ENCODE data around the gene FKBP6.
"Not testable (repeated sequence)": the region's sequence is repeated elsewhere in the genome, so short reads cannot be mapped to it uniquely, and the experiment has no call there.

FKBP6 gene, protein sequence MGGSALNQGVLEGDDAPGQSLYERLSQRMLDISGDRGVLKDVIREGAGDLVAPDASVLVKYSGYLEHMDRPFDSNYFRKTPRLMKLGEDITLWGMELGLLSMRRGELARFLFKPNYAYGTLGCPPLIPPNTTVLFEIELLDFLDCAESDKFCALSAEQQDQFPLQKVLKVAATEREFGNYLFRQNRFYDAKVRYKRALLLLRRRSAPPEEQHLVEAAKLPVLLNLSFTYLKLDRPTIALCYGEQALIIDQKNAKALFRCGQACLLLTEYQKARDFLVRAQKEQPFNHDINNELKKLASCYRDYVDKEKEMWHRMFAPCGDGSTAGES

GRCh38 chr7:73327922-73328321, at the start of gene FKBP6, which contains the start of gene TRIM50:
Gene FKBP6, plus strand, starts transcription at chr7:73328161. Its CDS starts 268 bp downstream, at chr7:73328429.
Gene TRIM50, minus strand, starts transcription at chr7:73328082. Its CDS starts 3,295 bp downstream, at chr7:73324787.
- DNase-seq = not testable (repeated sequence)

GRCh38 chr7:73297235-73297634, 30.7 kb upstream of the FKBP6 start:
- DNase-seq = not testable (repeated sequence)

DNA sequence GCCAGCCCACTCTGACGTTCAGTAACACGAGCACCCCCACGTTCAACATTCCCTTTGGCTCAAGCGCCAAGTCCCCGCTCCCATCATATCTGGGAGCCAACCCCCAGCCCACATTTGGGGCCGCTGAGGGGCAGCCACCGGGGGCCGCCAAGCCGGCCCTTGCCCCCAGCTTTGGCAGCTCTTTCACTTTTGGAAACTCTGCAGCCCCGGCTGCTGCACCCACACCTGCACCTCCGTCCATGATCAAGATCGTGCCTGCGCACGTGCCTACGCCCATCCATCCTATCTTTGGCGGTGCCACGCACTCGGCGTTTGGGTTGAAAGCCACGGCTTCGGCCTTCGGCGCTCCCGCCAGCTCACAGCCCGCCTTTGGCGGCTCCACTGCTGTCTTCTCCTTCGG, 30.3 kb upstream of the FKBP6 start:
- DNase-seq = not testable (repeated sequence)

DNA sequence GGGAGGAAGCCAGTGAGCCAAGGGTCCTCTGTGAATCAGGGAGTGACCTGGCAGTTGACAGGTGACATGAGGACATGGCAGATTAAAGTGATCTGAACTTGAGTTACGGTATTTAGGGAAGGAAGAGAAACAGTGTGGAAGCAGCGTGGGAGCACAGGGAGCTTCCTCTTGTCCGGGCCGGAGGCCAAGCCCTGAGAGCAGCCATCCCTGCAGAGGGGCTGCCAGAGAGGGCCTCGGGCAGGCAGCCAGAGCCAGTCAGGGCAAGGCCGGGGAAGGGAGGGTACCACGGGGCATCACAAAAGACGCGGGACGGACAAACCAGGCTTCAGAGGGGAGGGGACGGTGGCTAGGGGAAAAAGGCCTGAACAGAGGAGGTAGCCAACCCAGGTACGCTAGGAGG, 28.1 kb upstream of the FKBP6 start:
- not testable (repeated sequence) for DNase-seq

- DNase-seq = not testable (repeated sequence)
Measured at GRCh38 chr7:73301108-73301507, 26.9 kb upstream of the FKBP6 start.

GRCh38 chr7:73302846-73303245, 25.1 kb upstream of the FKBP6 start:
- not testable (repeated sequence) for DNase-seq

GRCh38 chr7:73303546-73303945, 24.4 kb upstream of the FKBP6 start:
- no peak for DNase-seq

- DNase-seq = no peak
Measured at GRCh38 chr7:73304071-73304470, 23.9 kb upstream of the FKBP6 start.

- DNase-seq = not testable (repeated sequence)
Measured at GRCh38 chr7:73304612-73305387, 23.2 kb upstream of the FKBP6 start.

- no peak for DNase-seq
Measured at GRCh38 chr7:73307436-73307835, 20.5 kb upstream of the FKBP6 start.

DNA sequence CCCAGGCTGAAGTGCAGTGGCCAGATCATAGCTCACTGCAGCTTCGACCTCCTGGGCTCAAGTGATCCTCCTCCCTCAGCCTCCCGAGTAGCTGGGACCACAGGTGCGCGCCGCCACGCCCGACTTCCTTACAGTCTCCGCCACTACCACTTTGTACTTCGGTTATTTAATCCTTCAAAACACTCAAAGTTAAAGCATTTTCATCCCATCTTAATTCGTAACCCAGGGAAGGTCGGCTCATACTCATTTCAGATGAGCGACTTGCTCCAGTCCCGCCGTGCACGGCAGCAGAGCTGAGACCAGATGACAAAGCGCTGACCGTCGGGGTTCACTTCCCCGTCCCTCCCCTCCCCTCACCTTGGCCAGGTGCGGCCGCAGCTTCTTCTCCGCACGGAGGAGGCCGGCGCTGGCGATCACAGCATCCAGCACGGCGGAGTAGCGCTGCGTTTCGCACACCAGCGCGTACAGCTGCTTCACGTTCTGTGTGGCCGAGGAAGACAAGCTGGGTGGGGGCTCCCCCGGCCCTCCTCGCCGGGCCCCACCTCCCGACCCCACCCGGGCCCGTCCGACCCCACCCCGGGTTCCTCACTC, 19.8 kb upstream of the FKBP6 start:
- DNase-seq = no peak

DNA sequence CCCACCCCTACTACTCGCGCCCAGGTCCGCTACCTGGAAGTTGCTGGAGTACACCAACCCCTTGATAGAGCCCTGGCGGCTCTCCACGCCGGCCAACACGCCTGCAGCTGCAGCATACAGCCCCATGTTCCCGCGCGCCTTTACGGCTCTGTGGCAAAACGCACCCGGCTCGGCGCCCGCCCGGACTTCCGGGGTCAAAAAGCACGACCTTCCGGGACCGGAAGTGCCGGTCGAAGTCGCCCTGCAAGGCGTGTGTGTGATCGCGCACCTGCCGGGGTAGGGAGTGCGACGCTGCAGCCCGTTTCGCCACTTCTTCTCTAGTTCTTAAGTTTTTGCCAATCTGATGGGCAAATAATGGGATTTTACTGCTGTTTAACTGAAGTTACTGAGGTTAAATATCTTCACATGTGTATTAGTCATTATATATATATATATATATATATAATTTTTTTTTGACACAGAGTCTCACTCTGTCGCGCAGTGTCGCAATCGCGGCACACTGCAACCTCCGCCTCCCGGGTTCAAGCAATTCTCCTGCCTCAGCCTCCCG, 19.2 kb upstream of the FKBP6 start, which contains the start of gene NSUN5:
Gene NSUN5 (minus strand): TSS at position 162 of the 550 bp plus-strand sequence. CDS start 36 bp downstream, at position 126.
- peak; percentile 86 for DNase-seq

DNA sequence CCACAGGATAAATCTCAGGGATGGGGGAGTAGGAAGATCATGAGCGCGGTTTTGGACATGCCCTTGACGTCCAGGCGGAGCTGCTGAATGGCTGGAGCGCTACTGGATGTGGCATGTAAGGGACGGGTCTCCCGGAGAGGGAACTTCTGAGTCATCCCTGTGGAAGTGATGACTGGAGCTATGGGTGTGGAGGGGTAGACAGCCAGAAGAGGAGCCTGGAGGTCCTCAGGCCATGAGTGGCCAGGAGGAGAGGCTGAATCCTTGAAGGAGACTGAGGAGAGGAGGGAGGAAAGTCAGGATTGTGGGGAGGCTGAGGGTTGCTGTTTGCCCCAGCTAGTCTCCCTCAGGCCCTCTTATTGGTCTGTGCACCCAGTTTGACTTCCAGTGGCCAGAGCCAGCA, 16.5 kb upstream of the FKBP6 start:
- not testable (repeated sequence) for DNase-seq

DNA sequence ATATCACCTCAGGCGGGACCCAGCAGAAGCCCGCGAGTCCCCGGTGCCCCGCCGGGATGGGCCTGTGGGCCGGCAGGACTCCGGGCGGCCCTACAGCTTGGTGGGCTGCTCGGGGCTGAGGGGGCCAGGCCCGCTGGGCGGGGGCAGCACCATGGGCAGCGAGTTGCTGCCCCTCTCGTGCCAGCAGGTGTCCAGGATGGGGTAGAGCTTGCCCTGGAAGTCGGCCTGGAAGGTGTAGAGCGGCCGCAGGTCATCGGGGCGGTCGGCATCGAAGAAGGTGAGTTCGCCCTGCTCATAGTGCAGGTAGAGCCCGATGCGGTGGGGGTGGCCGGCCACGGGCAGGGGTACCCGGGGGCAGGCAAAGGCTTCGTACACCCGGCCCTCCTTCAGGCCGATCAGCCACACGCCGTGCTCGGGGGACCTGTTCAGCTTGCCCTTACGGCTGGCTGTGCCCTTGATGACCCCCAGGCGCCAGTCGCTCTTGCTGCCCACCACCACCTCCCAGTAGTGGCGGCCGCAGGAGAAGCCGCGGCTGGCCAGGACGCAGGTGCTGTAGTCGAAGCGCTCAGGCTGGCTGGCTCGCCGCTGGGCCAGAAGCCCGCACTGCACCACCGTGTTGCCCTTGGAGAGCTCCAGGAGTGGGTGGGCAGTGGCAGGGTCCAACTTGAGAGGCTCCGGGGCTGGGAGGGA, 15.0 kb upstream of the FKBP6 start:
- DNase-seq = no peak

GRCh38 chr7:73313521-73313906, 14.4 kb upstream of the FKBP6 start:
- DNase-seq = no peak

DNA sequence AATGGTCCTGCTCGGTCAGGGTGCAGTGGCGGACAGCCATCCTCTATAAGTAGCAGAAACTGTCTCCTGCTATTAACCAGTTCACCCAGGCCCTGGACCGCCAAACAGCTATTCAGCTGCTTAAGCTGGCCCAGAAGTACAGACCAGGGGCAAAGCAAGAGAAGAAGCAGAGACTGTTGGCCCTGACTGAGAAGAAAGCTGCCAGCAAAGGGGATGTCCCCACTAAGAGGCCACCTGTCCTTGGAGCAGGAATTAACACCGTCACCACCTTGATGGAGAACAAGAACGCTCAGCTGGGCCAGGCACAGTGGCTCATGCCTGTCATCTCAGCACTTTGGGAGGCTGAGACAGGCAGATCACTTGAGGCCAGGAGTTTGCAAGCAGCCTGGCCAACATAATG, 13.7 kb upstream of the FKBP6 start:
- DNase-seq = no peak

- DNase-seq = no peak
Measured at GRCh38 chr7:73316521-73316920, 11.4 kb upstream of the FKBP6 start.

GRCh38 chr7:73318656-73319204, 9.2 kb upstream of the FKBP6 start:
- DNase-seq = not testable (repeated sequence)

GRCh38 chr7:73319541-73319940, 8.4 kb upstream of the FKBP6 start:
- not testable (repeated sequence) for DNase-seq

- not testable (repeated sequence) for DNase-seq
Measured at GRCh38 chr7:73320009-73320408, 8.0 kb upstream of the FKBP6 start.

DNA sequence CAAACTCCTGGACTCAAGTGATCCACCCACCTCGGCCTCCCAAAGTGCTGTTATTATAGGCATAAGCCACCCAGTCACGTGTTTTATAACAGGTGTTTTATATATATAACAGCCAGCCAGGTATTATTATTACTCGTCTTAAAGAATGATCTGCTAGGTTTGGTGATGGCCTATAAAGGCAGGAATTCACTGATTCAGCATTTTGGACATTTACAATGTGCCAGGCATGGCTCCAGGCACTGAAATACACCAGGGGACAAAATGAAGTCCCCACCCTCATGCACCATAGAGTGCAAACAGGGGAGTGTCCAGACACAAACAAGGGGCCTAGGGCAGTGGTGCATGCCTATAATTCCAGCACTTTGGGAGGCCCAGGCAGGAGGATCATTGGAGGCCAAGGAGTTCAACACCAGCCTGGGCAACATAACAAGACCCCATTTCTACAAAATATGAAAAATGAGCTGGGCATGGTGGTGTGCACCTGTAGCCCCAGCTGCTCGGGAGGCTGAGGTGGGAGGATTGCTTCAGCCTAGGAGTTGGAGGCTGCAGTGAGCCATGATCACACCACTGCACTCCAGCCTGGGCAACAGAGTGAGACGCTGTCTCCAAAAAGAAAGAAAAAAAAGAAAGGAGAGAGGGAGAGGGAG, 4.4 kb upstream of the FKBP6 start:
- not testable (repeated sequence) for DNase-seq

Data from NK-92 treated with Interleukin-12 subunit alpha and Interleukin-12 subunit beta, amount 100 ng/mL, for 24 hours (cell line).